AG04450 (cell line): ENCODE measurements around the gene CHD6. TPM values are rescaled to one million over a fixed set of nuclear protein-coding genes. Genes with fewer than 3 reads are reported as not detected.

Experiments
- CTCF ChIA-PET: fragments of 300-600, 350-600 bp; formaldehyde crosslinking; extraction: SDS; loops from one replicate; lab custom pipeline; 2022; ENCODE audit warnings: antibody characterized with exemption, inconsistent platforms; lab: Charles Lee
- POLR2A ChIA-PET: fragments of 350-600 bp; formaldehyde crosslinking; extraction: SDS; loops from one replicate; lab custom pipeline; 2021; ENCODE audit warnings: antibody characterized with exemption, inconsistent platforms; lab: Yijun Ruan, JAX
- DNase-seq: peaks from one replicate; pipeline ENCODE4 v3.0.0-alpha.2; 2011; ENCODE audit warnings: low read depth, low spot score
- H3K27ac ChIP-seq: one replicate; pipeline ENCODE4 v1.5.1; 2012; ENCODE audit warnings: low read depth, low read length, control low read depth
- H3K27me3 ChIP-seq: one replicate; pipeline ENCODE4 v1.6.0; 2012; ENCODE audit warnings: low read length; ENCODE audit not compliant: control insufficient read depth, insufficient read depth
- H3K4me3 ChIP-seq: 2 replicates; pipeline ENCODE4 v1.5.1; 2011; ENCODE audit warnings: mild to moderate bottlenecking, low read depth, low read length, control low read depth
- H3K9me3 ChIP-seq: 2 replicates; pipeline ENCODE4 v1.5.1; 2012; ENCODE audit warnings: low read length; ENCODE audit not compliant: control insufficient read depth, insufficient read depth
- polyA plus RNA-seq: library from polyadenylated mRNA; depleted of rRNA; stranded (reverse); fragments of >200 nt; gene quantifications from 2 replicates; pipeline ENCODE4 v1.2.3, GENCODE V29; 2011
- TF ChIP-seq, protein P1 (sequence below): IDR thresholded peaks from 2 replicates; pipeline ENCODE4 v1.5.1; 2011; ENCODE audit warnings: low read depth, low read length, control low read depth, inconsistent platforms

The CHD6 gene
- polyA plus RNA-seq, 1 experiment, result 21.7 TPM

DNA sequence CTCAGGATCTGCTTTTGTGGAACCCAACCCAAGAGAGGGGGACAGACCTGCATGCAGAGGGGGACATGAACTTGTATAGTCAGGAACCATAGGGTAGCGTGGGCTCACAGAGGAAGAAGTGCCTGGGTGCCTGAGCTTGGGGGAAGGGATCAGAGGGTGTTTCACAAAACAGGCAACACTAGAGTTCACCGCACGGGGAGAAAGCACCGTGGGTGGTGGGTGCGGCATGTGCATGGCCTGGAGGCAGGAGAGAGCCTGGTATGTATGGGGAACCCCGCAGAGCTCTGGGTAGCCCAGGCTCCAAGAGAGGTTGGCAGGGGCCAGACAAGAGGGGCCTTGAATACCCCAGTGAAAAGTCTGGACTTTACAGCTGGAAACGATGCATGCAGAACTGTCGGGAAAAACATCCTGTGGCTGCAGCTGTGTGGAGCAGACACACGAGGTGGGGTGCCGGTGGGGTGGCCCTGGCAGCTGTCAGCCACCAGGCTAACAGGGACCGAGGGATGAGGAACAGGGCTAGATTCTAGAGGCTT is 244.9 kb downstream of the CHD6 start:
- TF ChIP-seq, protein P1, sequence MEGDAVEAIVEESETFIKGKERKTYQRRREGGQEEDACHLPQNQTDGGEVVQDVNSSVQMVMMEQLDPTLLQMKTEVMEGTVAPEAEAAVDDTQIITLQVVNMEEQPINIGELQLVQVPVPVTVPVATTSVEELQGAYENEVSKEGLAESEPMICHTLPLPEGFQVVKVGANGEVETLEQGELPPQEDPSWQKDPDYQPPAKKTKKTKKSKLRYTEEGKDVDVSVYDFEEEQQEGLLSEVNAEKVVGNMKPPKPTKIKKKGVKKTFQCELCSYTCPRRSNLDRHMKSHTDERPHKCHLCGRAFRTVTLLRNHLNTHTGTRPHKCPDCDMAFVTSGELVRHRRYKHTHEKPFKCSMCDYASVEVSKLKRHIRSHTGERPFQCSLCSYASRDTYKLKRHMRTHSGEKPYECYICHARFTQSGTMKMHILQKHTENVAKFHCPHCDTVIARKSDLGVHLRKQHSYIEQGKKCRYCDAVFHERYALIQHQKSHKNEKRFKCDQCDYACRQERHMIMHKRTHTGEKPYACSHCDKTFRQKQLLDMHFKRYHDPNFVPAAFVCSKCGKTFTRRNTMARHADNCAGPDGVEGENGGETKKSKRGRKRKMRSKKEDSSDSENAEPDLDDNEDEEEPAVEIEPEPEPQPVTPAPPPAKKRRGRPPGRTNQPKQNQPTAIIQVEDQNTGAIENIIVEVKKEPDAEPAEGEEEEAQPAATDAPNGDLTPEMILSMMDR, result no peak
- POLR2A ChIA-PET, result no interaction called here
- DNase-seq, result no peak
- peaks cover 12% of the 10 kb centered on the region for H3K9me3 ChIP-seq
- H3K27ac ChIP-seq, result no peak overlapping the region
- H3K27me3 ChIP-seq, result peaks cover 46% of the 10 kb centered on the region
- CTCF ChIA-PET, result no interaction called here
- no peak overlapping the region for H3K4me3 ChIP-seq

- Histone ChIP-seq H3K9me3 (peaks cover 12% of the 10 kb centered on the region), H3K27me3 (peaks cover 47% of the 10 kb centered on the region), H3K4me3 (no peak overlapping the region), H3K27ac (no peak overlapping the region)
- TF ChIP-seq, protein P1, result no peak
- ChIA-PET POLR2A (interaction anchor here (0.7 kb wide), 1 partner anchor 42 kb away, joined by 3 read pairs; no protein-coding TSS in a partner anchor), CTCF (interaction anchor here (0.9 to 1.1 kb wide), 2 partner anchors 31 to 40 kb away, joined by 3 to 4 read pairs; partner anchors contain the start of gene LPIN3)
- DNase-seq, result no peak
These were observed 246.8 kb downstream of the CHD6 start for GRCh38 chr20:41371371-41371770.

DNA sequence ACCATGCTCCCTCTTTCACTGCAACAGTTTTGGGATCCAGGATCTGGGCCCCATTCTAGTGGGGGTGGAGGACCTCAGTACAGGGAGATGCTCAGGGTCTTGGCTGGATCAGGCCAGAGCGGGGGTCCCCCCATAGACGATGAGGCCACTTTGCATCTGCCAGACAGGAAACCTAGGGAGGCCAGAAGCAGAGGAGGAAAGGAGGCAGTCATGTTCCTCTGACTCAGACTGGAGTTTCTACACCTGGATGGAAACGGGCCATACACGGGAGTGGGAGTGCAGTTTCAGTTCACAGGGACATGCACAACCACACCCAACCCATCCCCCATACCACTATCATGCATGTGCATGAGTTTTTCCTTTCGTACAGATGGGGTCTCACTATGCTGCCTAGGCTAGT is 248.0 kb downstream of the CHD6 start:
- CTCF ChIA-PET, result interaction anchor here (1.4 kb wide), 1 partner anchor 197 kb away, joined by 5 read pairs; no protein-coding TSS in a partner anchor

DNA sequence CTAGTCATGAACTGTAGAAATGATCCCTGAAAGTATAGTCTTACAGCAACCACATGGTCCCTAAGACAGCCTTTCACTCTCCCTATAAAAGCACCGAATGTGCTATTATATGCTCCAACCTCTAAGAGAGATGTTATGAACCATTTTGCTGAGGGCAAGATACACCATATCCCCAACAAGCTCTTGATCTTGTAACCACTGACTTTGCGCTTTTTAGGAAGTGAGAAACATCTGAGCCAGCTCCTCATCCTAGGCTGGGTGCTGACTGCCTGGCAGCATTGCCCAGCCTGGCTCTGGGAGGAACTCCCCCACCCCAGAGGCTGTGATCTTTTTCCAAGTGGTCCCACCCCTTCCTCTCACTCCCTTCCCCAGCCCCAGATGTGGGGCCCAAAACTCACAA is 248.5 kb downstream of the CHD6 start:
- Histone ChIP-seq H3K27me3 (peaks cover 47% of the 10 kb centered on the region), H3K4me3 (no peak overlapping the region), H3K9me3 (peaks cover 12% of the 10 kb centered on the region), H3K27ac (no peak overlapping the region)
- ChIA-PET POLR2A (no interaction called here), CTCF (interaction anchor here (1.2 to 1.4 kb wide), 2 partner anchors 41 to 197 kb away, joined by 3 to 5 read pairs; no protein-coding TSS in a partner anchor)
- TF ChIP-seq, protein P1, result no peak
- no peak for DNase-seq

More for the DNA sequence above, 248.0 kb downstream of the CHD6 start:
- no peak for DNase-seq
- TF ChIP-seq, protein P1, result no peak
- Histone ChIP-seq H3K27me3 (peaks cover 44% of the 10 kb centered on the region), H3K9me3 (peaks cover 12% of the 10 kb centered on the region), H3K4me3 (no peak overlapping the region), H3K27ac (no peak overlapping the region)
- POLR2A ChIA-PET, result interaction anchor here (0.7 kb wide), 2 partner anchors 11 to 71 kb away, joined by 3 to 4 read pairs; no protein-coding TSS in a partner anchor

GRCh38 chr20:41367956-41368355 is 250.2 kb downstream of the CHD6 start:
- TF ChIP-seq, protein P1, result no peak
- Histone ChIP-seq H3K27me3 (peaks cover 50% of the 10 kb centered on the region), H3K4me3 (no peak overlapping the region)

More at GRCh38 chr20:41367956-41368355, 250.2 kb downstream of the CHD6 start:
- CTCF ChIA-PET, result interaction anchor here (0.6 to 1.4 kb wide), 2 partner anchors 11 to 195 kb away, joined by 3 to 5 read pairs; no protein-coding TSS in a partner anchor
- POLR2A ChIA-PET, result no interaction called here
- no peak overlapping the region for H3K27ac ChIP-seq
- no peak for DNase-seq
- H3K9me3 ChIP-seq, result peaks cover 11% of the 10 kb centered on the region
